Right kidney (tissue), 1 donor: ENCODE data around the gene PLPPR5.

ENCODE experiments used
- DNase-seq: peaks from one replicate; pipeline ENCODE4 v3.0.0-alpha.2; 2016

The PLPPR5 gene

GRCh38 chr1:98849969-98850636 lies 154.6 kb downstream of the PLPPR5 start:
- DNase-seq, result no peak

- no peak for DNase-seq
Measured at GRCh38 chr1:98842241-98842640, 162.4 kb downstream of the PLPPR5 start.
